HUES6 (cell line): Measurements from ENCODE around the gene PROM1.

ENCODE experiments used
- H3K27ac ChIP-seq: 2 replicates; pipeline ENCODE4 v1.7.0; 2013; ENCODE audit warnings: low read depth, mild to moderate bottlenecking, low read length, inconsistent platforms
- H3K27me3 ChIP-seq: 2 replicates; pipeline ENCODE4 v1.6.1; 2013; ENCODE audit warnings: low read length; ENCODE audit not compliant: control insufficient read depth, insufficient read depth
- H3K36me3 ChIP-seq: 2 replicates; pipeline ENCODE4 v1.6.1; 2013; ENCODE audit warnings: low read length; ENCODE audit not compliant: control insufficient read depth, insufficient read depth
- H3K4me1 ChIP-seq: 2 replicates; pipeline ENCODE4 v1.6.1; 2013; ENCODE audit warnings: low read length; ENCODE audit not compliant: control insufficient read depth, insufficient read depth
- H3K4me3 ChIP-seq: 2 replicates; pipeline ENCODE4 v1.5.1; 2013; ENCODE audit warnings: low read depth, low read length
- H3K9ac ChIP-seq: one replicate; pipeline ENCODE4 v1.6.1; 2013; ENCODE audit warnings: mild to moderate bottlenecking, low read length
- H3K9me3 ChIP-seq: 2 replicates; pipeline ENCODE4 v1.6.1; 2013; ENCODE audit warnings: low read depth, low read length; ENCODE audit not compliant: control insufficient read depth, insufficient read depth

The PROM1 gene

DNA sequence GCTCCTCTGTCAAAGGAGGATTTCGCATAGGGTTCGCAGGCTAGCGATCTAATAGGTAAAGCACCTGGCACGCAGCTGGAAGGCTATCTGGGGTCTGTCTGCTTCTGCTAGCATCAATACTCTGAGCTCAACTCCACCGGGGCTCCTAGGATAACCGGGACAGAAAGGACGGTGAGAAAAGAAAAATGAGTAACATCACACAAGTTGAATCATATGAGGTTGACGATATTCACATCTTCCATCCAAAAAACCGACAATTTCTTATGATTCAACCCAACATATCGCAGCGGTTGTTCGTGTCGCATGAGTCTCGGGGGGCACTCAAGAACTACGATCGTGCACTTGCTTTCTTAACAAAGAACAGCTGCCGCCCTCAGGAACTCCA, 1.8 kb downstream of the PROM1 start:
- H3K4me3 ChIP-seq: peak overlapping the region; percentile 97
- no peaks in the 10 kb centered on the region for H3K36me3 ChIP-seq
- H3K27me3 ChIP-seq: peaks cover 52% of the 10 kb centered on the region
- peak overlapping the region; percentile 96 for H3K9ac ChIP-seq
- no peaks in the 10 kb centered on the region for H3K9me3 ChIP-seq
- H3K4me1 ChIP-seq: peaks cover 51% of the 10 kb centered on the region
- no peak overlapping the region for H3K27ac ChIP-seq

DNA sequence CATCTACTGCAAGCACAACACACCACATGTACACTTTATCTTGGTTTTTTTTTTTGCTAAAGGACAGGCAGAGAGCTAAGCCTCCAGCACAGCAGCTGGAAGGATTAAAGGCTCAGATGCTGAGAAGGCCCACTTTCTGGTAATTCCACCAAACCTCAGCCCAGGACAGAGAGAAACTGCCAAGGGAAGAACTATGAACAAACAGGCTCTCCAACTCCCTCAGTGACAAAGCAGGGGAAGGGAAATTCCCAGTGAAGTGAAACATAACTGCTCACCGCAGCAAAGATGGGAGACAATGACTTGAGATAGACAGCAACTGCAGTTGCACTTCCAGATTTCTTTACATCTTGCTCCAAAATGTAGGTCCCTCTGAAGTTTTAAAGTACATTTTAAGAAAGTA, 4.8 kb downstream of the PROM1 start:
- Histone ChIP-seq H3K4me3 (no peak overlapping the region), H3K27ac (no peak overlapping the region), H3K27me3 (peaks cover 27% of the 10 kb centered on the region)

DNA sequence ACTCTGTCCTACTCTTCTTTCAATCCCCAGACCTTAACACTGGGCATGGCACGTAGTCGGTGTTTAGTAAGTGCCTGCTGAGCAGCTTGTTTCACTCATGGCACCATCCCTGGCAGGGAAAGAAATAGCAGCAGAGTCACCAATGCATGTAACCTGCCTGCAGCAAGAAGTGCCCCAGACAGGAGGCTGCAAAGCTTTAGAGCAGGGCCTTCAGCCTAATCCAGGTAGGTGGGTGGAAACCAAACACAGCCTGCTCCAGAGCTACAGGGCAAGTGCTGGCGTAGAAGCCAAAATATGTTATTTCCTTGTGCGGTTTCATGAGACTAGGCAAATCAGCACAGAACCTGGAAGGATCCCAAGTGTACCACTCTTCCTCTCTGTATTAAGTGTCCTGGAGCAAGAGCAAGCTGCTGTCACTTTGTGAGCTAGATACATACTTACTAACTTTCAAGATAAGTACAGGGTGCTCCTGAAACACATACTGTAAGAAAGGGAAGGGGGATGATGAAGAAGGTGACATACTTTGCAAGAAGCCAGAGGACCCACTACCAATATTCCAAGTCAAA, 5.5 kb downstream of the PROM1 start:
- peaks cover 52% of the 10 kb centered on the region for H3K4me1 ChIP-seq
- H3K27ac ChIP-seq: no peak overlapping the region
- H3K9me3 ChIP-seq: no peaks in the 10 kb centered on the region
- H3K9ac ChIP-seq: no peak overlapping the region
- H3K36me3 ChIP-seq: peaks cover 15% of the 10 kb centered on the region; the same call in 1 of the 2 replicates
- peaks cover 19% of the 10 kb centered on the region for H3K27me3 ChIP-seq
- H3K4me3 ChIP-seq: no peak overlapping the region

More for the DNA sequence above, 4.8 kb downstream of the PROM1 start:
- peaks cover 53% of the 10 kb centered on the region for H3K4me1 ChIP-seq
- H3K36me3 ChIP-seq: peaks cover 15% of the 10 kb centered on the region; the same call in 1 of the 2 replicates
- no peaks in the 10 kb centered on the region for H3K9me3 ChIP-seq
- no peak overlapping the region for H3K9ac ChIP-seq

DNA sequence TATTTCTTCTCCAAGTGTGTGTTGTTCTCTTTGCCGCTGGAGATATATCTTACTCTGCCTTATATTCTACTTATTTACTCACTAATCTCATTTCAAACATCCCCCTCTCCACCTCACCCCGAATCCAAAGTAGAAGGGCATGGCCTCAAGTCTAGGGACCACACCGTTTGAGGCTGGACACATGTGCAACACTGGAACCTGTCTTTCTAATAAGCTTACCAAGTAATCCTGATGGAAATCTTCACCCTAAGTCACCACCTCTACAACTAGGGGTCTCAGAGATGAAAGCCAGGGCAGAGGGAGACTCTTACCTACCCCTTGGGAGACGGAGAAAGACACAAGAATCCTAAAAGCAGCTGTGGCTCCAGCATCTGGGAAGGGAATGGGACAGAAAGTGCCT, 6.0 kb downstream of the PROM1 start:
- peaks cover 14% of the 10 kb centered on the region for H3K27me3 ChIP-seq
- no peak overlapping the region for H3K27ac ChIP-seq
- peaks cover 52% of the 10 kb centered on the region for H3K4me1 ChIP-seq
- peaks cover 15% of the 10 kb centered on the region; the same call in 1 of the 2 replicates for H3K36me3 ChIP-seq
- H3K9ac ChIP-seq: no peak overlapping the region
- no peaks in the 10 kb centered on the region for H3K9me3 ChIP-seq
- no peak overlapping the region for H3K4me3 ChIP-seq

DNA sequence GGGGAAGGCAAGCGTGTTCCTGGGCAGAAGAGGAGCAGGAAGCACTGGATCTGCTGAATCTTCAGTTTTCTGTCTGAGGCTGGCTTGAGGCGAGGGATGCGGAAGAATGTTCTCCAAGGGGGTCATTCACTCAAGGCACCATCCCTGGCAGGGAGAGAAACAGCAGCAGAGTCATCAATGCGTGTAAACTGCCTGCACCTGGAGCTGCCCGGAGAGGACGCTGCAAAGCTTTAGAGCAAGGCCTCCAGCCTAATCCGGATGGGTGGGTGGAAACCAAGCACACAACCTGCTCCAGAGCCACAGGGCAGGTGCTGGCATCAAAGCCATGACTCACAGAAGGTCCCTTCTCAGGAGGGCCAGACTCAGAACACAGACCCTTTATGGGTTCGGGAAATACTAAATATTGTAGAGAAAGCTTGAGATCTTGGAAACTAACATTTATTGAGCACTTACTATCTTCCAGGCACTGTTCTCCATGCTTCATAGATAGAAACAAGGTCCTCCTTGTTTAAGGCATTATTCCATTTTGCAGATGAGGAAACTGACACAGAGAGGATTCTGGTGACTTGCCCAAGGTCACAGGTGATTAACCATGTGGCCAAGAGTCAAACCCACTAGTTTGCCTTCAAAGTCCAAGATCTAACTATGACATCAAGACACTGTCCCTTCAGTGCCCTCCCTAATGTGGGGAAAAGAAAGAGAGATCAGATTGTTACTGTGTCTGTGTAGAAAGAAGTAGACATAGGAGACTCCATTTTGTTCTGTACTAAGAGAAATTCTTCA, 7.7 kb downstream of the PROM1 start:
- peaks cover 56% of the 10 kb centered on the region for H3K4me1 ChIP-seq
- no peak overlapping the region for H3K9ac ChIP-seq
- H3K27me3 ChIP-seq: no peaks in the 10 kb centered on the region
- H3K9me3 ChIP-seq: no peaks in the 10 kb centered on the region
- H3K4me3 ChIP-seq: no peak overlapping the region
- H3K27ac ChIP-seq: no peak overlapping the region
- H3K36me3 ChIP-seq: peaks cover 20% of the 10 kb centered on the region

DNA sequence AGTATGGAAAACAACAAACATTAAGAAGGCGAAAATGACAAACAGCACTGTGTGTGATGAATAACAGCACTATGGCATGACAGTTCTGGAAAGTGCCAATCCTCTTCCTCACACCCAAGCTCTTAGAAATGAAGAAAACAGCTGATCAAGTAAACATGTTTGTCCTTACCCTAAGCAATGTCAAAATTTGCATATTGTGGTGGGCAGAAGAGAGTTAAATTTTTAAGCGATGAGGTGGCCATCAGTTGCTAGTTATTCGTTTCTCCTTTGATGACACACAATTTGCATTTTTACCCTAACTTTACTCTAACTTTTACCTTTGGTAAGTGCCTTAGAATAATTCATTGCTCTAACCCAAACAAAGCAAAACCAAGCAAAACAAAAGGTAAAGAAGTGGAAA, 8.8 kb downstream of the PROM1 start:
- Histone ChIP-seq H3K36me3 (peaks cover 21% of the 10 kb centered on the region), H3K27me3 (no peaks in the 10 kb centered on the region), H3K9ac (no peak overlapping the region), H3K9me3 (no peaks in the 10 kb centered on the region), H3K27ac (no peak overlapping the region), H3K4me3 (no peak overlapping the region), H3K4me1 (peaks cover 66% of the 10 kb centered on the region)

DNA sequence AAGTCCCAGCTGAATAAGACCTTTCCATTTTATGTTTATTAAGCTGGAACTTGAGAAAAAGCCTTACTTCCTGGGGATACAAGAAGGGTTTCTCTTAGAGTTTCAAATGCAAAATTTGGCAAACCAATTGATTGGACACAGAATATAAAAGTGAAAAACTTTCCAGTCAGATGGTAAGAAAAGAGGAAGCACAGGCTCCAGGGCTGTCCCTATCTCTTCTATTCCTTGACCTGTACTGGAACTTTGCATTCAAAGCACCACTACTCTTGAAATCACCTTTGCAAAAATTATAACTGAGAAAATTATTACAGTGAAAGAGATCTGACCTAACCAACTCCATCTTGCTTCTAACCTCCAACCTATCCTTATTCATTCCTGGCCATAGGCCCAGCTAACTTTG, 11.7 kb downstream of the PROM1 start:
- Histone ChIP-seq H3K9ac (no peak overlapping the region), H3K9me3 (no peaks in the 10 kb centered on the region), H3K4me1 (peaks cover 56% of the 10 kb centered on the region), H3K36me3 (peaks cover 29% of the 10 kb centered on the region), H3K27ac (no peak overlapping the region), H3K4me3 (no peak overlapping the region), H3K27me3 (no peaks in the 10 kb centered on the region)

DNA sequence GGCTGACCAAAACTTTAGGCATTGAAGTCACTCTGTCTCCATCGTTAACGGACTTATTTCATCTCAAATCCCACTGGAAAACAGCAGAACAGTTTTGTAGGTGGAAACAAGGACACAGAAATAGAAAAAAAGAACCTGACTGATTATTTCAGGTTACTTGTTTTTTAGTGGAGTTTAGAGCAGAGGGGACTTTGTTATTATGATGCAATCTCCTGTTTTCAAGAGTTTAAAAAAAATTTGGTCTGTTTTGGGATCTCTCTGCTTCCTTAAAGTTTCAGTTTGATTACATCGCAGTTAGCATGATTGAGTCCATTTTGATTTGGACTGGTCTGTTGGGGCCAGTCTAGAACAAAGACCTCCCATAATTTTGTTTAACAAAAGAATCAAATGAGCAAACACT, 13.6 kb downstream of the PROM1 start:
- H3K27ac ChIP-seq: no peak overlapping the region
- peaks cover 31% of the 10 kb centered on the region for H3K36me3 ChIP-seq
- no peak overlapping the region for H3K9ac ChIP-seq
- H3K27me3 ChIP-seq: no peaks in the 10 kb centered on the region
- no peaks in the 10 kb centered on the region for H3K9me3 ChIP-seq
- H3K4me3 ChIP-seq: no peak overlapping the region
- H3K4me1 ChIP-seq: peaks cover 43% of the 10 kb centered on the region

DNA sequence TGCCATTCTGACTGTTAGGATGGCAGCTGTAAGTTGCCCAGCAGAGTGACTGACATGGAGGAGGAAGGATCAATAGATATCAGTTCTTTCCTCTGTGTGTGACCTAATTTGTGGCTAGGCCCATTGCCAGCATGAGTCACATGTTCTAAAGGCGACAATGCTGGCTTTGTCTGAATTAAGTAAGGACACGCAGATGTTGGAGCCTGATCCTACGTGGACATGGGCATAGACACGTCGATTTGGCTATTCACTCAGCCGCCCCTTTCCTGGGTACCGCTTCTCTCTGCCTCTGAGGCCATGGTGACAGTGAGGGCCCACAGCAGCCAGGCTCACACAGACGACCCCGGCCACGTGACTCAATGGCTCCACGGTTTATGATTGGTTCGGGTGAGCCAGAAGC, 16.3 kb downstream of the PROM1 start:
- H3K9me3 ChIP-seq: no peaks in the 10 kb centered on the region; the same call in 1 of the 2 replicates
- H3K4me1 ChIP-seq: peaks cover 35% of the 10 kb centered on the region
- H3K27ac ChIP-seq: no peak overlapping the region
- peaks cover 37% of the 10 kb centered on the region for H3K36me3 ChIP-seq
- H3K9ac ChIP-seq: no peak overlapping the region
- H3K4me3 ChIP-seq: no peak overlapping the region
- H3K27me3 ChIP-seq: no peaks in the 10 kb centered on the region

DNA sequence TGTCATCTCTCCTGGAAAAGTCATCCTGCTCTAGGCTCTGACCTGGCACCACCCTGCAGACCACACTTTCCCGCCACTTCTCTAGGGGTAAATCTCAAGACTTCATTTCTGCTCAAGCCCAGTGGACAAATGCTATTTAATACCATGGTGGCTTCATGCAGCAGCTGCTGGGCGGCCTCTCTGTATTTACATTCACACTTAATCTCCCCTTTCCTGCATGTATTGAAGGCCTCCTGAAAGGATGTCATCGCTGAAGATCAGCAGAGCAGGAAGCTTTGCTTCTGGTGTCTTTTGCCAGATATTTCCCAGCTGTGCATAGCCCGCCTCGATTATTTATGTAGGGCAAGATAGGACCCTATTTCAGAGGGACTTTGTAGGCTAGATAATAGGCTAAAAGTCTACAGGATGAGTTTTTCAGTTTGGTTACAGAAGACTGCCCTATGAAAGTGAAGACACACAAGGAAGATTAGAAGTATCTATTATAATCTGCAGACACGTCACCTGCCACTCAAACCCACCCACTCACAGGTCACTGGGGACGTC, 17.2 kb downstream of the PROM1 start:
- H3K27ac ChIP-seq: no peak overlapping the region
- no peaks in the 10 kb centered on the region for H3K27me3 ChIP-seq
- no peak overlapping the region for H3K4me3 ChIP-seq
- H3K36me3 ChIP-seq: peaks cover 37% of the 10 kb centered on the region
- H3K9me3 ChIP-seq: no peaks in the 10 kb centered on the region; the same call in 1 of the 2 replicates
- peaks cover 32% of the 10 kb centered on the region for H3K4me1 ChIP-seq
- H3K9ac ChIP-seq: no peak overlapping the region

DNA sequence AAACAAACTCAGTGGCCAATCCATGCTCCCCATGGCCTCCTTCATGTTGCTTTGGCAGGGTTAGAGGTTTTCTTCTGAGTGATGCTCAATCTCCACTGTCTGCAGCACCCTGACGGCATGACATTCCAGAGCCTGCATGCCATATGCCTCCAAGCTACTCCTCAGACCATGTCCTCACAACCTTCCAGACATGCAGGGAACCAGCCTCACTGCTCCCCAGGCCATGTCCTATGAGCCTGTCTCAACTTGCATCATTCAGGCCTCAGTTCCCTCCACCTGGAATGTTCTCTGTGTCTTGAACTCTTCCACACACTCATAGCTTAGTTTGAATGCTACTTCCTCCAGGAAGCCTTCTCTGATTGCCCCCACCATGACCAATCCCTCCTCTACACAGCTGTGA, 18.8 kb downstream of the PROM1 start:
- H3K27me3 ChIP-seq: no peaks in the 10 kb centered on the region
- H3K27ac ChIP-seq: no peak overlapping the region
- H3K4me1 ChIP-seq: peaks cover 16% of the 10 kb centered on the region
- H3K9me3 ChIP-seq: no peaks in the 10 kb centered on the region; the same call in 1 of the 2 replicates
- H3K4me3 ChIP-seq: no peak overlapping the region
- H3K9ac ChIP-seq: no peak overlapping the region
- peaks cover 35% of the 10 kb centered on the region for H3K36me3 ChIP-seq
